ENCODE data around the gene CDPF1. TPM values are rescaled to one million over a fixed set of nuclear protein-coding genes. Genes with fewer than 3 reads are reported as not detected.

Gene CDPF1
- total RNA-seq, 3 donors from 2014 or later = 6.6 to 10.4 (median 6.7) TPM

GRCh38 chr22:46213052-46213451, 37.0 kb downstream of the CDPF1 start:
- no peak overlapping the region for H3K4me3 ChIP-seq
- H3K4me1 ChIP-seq (ENCODE audit: low read depth) = no peaks in the 10 kb centered on the region
- DNase-seq (no peak), ATAC-seq (no peak)
- intact Hi-C loops (cut with DNase I, micrococcal nuclease) = no loop called here
- H3K36me3 ChIP-seq (ENCODE audit: low read depth) = peaks cover 8% of the 10 kb centered on the region
- H3K9me3 ChIP-seq = peaks cover 13% of the 10 kb centered on the region
- TF ChIP-seq CTCF (IDR thresholded peaks at IDR 0.05) = no peak

DNA sequence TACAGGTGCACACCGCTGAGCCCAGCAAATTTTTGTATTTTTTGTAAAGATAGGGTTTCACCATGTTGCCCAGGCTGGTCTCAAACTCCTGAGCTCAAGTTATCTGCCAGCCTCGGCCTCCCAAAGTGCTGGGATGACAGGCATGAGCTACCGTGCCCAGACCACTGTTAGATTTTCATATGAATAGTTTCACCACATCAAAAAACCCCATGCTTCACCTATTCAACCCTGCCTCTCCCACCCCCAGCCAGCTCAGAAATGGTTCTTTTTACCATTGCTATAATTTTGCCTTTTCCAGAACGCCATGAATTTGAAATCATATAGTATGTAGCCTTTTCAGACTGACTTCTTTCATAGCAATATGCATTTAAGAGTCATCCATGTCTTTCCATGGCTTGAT, 37.9 kb downstream of the CDPF1 start:
- Histone ChIP-seq H3K4me1 (ENCODE audit: low read depth) (no peaks in the 10 kb centered on the region), H3K4me3 (no peak overlapping the region), H3K9me3 (peaks cover 13% of the 10 kb centered on the region), H3K36me3 (ENCODE audit: low read depth) (peaks cover 8% of the 10 kb centered on the region)
- no peak for TF ChIP-seq CTCF (IDR thresholded peaks at IDR 0.05)
- intact Hi-C loops (cut with DNase I, micrococcal nuclease) = no loop called here
- DNase-seq (no peak), ATAC-seq (no peak)

DNA sequence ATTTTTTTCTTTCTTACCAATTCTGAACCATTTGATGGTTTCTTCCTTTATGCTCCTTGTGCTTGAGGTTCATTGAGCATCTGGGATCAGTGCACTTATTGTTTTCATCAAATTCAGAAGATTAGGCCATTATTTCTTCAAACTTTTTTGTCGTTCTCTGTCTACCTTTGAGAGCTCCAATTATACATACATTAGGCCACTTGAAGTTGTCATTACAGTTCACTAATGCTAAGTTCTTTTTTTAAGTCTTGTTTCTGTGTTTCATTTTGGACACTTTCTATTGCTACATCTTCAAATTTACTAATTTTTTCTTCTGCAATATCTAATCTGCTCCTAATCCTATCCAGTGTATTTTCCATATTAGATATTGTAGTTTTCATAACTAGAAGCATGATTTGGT, 40.8 kb downstream of the CDPF1 start:
- Histone ChIP-seq H3K9me3 (peaks cover 13% of the 10 kb centered on the region), H3K36me3 (ENCODE audit: low read depth) (no peaks in the 10 kb centered on the region), H3K4me3 (no peak overlapping the region), H3K4me1 (ENCODE audit: low read depth) (no peaks in the 10 kb centered on the region)
- ATAC-seq (no peak), DNase-seq (no peak)
- TF ChIP-seq CTCF (IDR thresholded peaks at IDR 0.05) = no peak
- intact Hi-C loops (cut with DNase I, micrococcal nuclease) = no loop called here

- Histone ChIP-seq H3K4me1 (ENCODE audit: low read depth) (peaks cover 24% of the 10 kb centered on the region), H3K9me3 (peaks cover 1% of the 10 kb centered on the region), H3K36me3 (ENCODE audit: low read depth) (peaks cover 3% of the 10 kb centered on the region), H3K4me3 (no peak overlapping the region)
- peak; percentile 63 to 72 (median 72) for DNase-seq
- intact Hi-C loops (cut with DNase I, micrococcal nuclease) = no loop called here
- ATAC-seq = peak; percentile 73
- TF ChIP-seq CTCF (IDR thresholded peaks at IDR 0.05) = no peak
These were observed 46.5 kb downstream of the CDPF1 start for GRCh38 chr22:46203601-46203980.

- Histone ChIP-seq H3K4me1 (ENCODE audit: low read depth) (peaks cover 24% of the 10 kb centered on the region), H3K9me3 (no peaks in the 10 kb centered on the region), H3K36me3 (ENCODE audit: low read depth) (peaks cover 3% of the 10 kb centered on the region), H3K4me3 (no peak overlapping the region)
- peak; percentile 85 for ATAC-seq
- no peak for TF ChIP-seq CTCF (IDR thresholded peaks at IDR 0.05)
- DNase-seq = peak in 1 of 3 donors; percentile 70
- intact Hi-C loops (cut with DNase I, micrococcal nuclease) = no loop called here
These were observed 47.0 kb downstream of the CDPF1 start for GRCh38 chr22:46202897-46203600.

Measured in mucosa of descending colon (tissue), 3 donors.